Measurements from ENCODE around the gene ITPKB. TPM values are rescaled to one million over a fixed set of nuclear protein-coding genes. Genes with fewer than 3 reads are reported as not detected.

Gene ITPKB
- 4.7 and 8.0 TPM in 2 replicates for total RNA-seq

GRCh38 chr1:226738995-226739695, at the start of gene ITPKB:
ITPKB (minus strand) TSS chr1:226739282; CDS start chr1:226737458, 1,824 bp downstream.

Other genes with a start within 250 kb of the ITPKB start
- under 0.01 TPM in 1 of 2 replicates, not detected in the other for gene STUM, start 190.5 kb downstream of the ITPKB start, total RNA-seq
- 13.1 and 13.7 TPM in 2 replicates for gene PSEN2, start 131.3 kb upstream of the ITPKB start, total RNA-seq
- gene COQ8A, start 201.0 kb upstream of the ITPKB start, total RNA-seq, result 5.1 and 14.8 TPM in 2 replicates

Data from mesangial cell (primary cell).